Left ventricle myocardium superior (tissue), 1 donor: ENCODE results near the gene RGS3. TPM values are rescaled to one million over a fixed set of nuclear protein-coding genes. Genes with fewer than 3 reads are reported as not detected.
"Not testable (repeated sequence)": the region's sequence is repeated elsewhere in the genome, so short reads cannot be mapped to it uniquely, and the experiment has no call there.

Source experiments
- ATAC-seq: fragments of 200-7000 bp; cut with Tn5 transposase; one replicate; pipeline ENCODE4 v1.9.1; 2020; ENCODE audit warnings: mild to moderate bottlenecking, moderate library complexity
- DNase-seq: peaks from one replicate; pipeline ENCODE4 v3.0.0-alpha.2; 2020
- intact Hi-C: fragments of 100-400 bp; cut with micrococcal nuclease; formaldehyde crosslinking; loops from one replicate; pipeline ENCODE4 v1.11.0; 2022
- total RNA-seq: library from RNA; stranded (reverse); fragmentation: NEBNext Ultra II Directional; extraction: Animal tissue kit (Norgen Biotek cat#: 25700); gene quantifications from one replicate; pipeline ENCODE4 v1.2.1, GENCODE V29; 2021
- donor health status: DM: no; HTN: yes; CAD: no; lungs with severe emphysema.

The RGS3 gene
- total RNA-seq, 1 donor from 2014 or later = 115 TPM

DNA sequence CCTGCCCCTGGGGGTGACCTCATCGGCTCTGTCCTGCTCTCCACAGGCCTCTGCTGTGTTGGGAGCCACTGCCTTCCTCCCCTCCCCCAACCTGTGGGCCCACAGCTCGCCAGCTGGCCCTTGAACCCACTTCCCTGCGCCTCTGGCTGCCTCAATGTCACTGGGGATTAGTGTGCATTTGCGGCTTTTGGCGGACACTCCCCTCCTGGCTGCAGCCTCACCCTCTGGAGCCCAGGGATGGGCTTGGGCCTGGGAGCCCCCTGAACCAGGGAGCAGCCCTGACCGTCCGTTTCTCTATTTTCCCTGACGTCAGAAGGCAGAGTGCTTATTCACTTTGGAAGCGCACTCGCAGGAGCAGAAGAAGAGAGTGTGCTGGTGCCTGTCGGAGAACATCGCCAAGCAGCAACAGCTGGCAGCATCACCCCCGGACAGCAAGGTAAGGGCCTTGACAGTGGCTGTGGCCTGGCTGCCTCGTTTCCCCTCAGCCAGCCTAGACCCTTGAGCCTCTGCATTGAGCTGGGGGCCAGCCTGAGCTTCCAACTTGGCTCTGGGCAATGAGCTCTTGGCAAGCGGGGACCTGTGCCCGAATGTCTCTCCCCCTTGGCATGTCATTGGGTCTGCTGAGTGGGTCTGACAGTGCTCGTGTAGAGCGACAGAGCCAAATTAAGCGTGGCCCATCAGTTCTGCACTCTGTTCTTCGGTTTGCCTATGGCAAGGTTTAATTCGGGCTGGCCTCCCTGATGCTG lies 73.1 kb downstream of the RGS3 start:
- peak; percentile 90 for ATAC-seq
- peak; percentile 86 for DNase-seq
- intact Hi-C loops = no loop called here

DNA sequence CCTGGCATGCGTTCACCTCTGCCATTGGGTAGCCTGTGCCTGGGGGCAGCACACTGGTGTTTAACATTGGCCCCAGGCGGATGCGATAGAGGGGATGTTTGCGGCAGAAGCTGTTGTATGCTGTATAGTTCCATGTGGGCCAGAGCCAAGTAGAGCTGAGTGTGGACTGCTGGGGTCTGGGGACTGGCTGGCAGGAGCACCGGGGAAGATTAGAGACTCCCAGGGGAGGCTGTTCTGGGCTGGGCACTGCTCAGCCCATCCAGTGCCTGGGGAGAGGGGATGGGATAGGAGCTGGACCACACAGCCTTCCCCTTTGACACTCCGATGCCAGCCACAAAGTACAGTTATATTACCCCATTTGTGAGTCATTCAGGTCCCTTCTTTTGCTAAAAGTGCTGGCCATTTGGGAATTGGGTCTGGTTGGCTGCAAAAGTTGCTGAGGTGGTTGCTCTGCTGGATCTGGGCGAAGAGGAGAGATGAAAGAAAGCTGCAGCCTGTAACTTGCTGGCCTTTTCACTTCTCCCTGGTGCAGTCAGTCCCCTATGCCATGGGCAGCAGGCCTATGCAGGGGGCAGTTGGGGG lies 73.8 kb downstream of the RGS3 start:
- DNase-seq = no peak
- no peak for ATAC-seq
- intact Hi-C loops = no loop called here

DNA sequence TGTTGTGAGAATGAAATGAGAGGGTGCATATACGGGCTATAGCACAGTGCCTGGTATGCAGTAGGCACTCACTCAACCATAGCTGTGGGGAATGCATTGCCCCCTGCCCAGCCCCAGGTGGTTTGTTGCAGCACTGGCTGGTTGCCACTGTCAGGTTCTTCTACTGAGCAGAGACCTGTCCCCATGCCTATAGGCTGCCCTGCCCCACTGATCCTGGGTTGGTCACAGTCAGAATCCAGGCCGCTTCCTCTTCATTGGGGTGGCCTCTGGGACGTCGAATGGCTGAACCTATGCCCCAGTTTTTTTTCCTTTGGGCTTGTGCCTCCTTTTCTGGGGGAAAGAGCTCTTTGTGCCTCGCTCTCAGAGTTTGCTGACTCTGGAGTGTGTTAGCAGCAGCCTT lies 74.6 kb downstream of the RGS3 start:
- ATAC-seq (no peak), DNase-seq (no peak)
- intact Hi-C loops = no loop called here

DNA sequence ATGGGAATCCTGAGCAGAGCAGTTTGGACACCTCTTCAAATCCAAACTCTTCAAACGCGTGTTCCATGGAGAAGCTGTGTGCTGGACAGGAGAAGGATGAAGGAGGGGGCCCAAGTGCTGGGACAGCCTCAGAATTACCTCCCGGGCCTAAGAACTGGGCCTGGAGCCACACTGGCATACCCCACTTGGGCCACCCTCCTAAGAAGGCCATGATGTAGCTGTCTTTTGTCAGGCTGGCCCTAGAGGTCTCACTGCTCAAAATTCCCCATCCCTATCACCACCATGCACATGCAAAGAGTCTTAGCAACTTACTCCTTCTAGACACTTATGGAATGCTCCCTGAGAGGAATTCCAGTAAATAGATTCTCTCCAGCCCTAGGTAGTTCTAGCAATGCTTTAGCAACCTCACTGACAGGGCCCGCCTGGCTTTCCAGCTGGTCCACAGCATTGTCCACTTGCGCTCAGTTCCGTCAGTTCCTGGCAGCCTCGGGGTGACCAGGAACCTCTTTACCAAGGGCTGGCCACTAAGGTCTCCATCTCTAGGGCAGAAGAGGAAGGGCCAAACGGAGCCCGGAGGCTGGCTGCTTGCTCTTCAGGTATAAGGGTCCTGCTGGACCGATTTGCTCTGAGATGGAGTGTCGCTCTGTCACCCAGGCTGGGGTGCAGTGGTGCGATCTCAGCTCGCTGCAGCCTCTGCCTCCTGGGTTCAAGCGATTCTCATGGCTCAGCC lies 75.3 kb downstream of the RGS3 start:
- DNase-seq (no peak), ATAC-seq (no peak)
- intact Hi-C loops = no loop called here

DNA sequence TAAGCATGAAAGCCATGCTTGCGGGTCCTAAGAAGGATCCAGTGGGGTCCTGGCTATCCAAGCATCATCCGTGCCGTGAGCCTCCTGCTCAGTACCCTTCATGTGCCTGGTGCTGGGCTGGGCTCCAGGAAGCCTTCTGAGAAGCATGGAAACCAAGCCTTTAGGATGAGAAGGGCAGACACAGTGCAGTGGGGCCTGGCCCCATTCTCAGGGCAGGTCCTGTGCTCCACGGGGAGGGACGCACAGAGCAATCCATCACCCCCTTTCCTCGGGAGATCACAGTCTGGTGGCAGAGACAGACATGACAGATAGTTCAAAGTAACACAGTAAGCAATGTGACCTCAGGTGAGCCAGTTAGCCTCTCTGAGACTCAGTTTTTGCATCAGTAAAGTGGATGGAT lies 76.9 kb downstream of the RGS3 start:
- ATAC-seq = no peak
- intact Hi-C loops = no loop called here
- no peak for DNase-seq

DNA sequence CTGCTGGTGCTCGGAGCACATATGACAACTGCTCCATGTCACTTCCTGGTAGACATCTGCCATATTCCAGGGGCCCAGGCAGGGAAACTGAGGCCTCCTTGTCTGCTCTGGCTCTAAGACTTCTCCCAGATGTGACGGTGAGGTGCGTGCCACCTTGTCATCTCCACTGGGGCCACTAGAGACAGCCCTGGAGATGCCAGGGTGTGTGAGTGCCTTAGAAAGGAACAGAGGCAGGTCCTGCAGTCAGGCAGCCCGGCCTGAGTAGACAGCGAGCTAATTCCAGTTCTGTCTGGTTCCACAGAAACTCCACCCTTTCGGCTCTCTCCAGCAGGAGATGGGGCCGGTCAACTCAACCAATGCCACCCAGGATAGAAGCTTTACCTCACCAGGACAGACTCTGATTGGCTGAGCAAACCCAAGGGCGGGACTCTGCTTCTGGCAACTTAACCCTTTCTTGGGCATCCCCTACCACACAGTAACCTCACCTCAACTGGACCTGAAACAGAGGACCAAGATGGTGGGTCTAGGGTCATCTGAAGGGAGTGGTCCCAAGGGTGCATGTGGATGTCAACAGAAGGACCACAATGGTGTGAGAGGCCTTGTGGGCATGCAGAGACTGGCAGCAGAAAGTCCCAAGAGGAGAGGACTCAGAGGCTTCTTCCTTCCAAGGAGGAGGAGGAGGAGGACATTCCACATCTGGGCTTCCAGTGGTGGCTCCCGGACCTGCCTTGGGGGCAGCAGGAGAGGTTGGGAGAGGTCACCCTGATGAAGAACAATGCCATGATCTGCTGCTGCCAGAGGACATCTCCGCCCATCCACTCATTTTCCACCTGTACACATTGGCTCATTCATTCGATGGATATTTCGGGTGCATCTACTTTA lies 77.7 kb downstream of the RGS3 start:
- intact Hi-C loops = no loop called here
- ATAC-seq = no peak

DNA sequence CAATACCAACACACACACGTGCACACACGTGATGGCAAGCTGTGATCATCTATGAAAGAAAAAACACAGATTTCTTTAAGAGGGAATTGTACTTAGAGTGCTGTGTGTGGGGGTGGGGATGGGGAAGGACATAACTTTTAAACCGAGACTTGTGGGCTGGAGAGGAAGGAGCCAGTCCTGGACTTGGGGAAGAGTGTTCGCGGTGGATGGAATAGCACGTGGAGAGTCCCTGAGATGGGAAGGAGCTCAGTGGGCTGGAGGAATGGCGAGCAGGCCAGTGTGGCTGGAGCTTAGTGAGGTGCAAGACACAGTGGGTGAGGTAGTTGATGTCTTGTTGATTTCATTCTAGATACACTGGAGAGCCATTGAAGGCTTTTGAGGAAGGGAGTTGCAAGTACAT lies 78.5 kb downstream of the RGS3 start:
- ATAC-seq (no peak), DNase-seq (no peak)
- intact Hi-C loops = no loop called here

More for the DNA sequence above, 77.7 kb downstream of the RGS3 start:
- no peak for DNase-seq

DNA sequence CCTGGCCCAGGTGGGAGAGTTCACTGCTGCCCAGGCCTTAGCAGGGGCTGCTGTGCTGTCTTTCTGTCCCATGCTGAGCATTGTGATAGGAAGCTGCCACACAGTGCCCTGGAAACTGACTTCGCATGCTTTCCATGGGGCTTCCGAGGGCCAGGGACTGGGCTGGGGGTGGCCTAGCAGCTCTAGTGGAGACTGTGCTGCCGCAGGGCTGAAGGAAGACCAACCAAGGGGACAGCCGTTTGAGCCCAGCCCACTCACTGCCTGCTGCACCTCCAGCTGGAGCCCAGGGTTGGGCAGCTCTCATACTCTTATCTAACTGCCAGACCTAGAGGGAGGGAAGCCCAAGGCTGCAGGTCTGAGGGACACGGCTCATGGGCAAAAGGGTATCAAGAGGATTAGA lies 79.2 kb downstream of the RGS3 start:
- ATAC-seq (peak; percentile 58), DNase-seq (peak; percentile 45)
- intact Hi-C loops = no loop called here

DNA sequence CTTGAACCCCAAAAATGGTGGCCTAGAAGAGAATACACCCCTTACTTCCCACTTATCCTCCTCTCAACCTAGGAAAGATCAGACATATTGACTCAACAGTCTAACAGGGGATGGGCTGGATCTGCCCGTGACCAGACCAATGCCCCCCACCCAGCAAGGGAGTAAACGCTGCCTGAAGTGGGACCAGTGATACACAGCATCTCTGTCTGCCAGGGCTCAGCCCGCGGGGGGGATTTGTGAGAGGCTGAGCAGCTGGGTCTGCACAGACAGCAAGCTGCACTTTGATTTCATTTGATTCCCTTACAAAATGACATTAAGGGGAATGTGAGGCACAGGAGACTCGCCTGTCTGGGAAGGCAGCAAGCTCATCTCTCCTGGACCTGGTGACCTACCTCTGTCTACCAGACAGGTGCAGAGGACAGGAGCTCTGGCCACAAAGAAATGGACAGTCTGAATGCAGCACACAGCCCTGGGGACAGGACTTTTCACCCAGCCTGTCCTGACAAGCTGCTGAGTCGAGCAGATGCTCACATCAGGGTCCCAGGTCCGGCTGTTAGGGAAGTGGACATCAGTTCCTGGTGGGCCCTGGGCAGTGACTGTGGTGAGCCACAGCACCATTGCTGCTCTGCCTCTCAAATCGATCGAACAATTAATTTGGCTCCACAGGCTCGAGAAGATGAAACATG lies 79.9 kb downstream of the RGS3 start:
- intact Hi-C loops = no loop called here

DNA sequence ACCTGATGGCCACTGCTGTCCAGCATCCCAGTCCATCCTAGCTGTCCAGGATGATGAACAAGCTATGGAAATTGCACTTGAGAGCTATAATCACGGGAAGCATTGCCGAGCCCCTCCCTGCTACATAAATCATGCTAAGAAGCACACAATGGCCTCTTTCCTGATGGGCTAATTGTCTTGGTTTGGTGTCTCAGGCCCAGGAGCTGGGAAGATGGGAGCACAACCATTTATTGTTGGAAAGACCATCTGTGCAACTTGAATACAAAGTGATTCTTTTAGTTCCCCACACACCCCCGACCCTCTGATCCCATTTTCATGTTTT lies 80.4 kb downstream of the RGS3 start:
- ATAC-seq = no peak
- DNase-seq = no peak
- intact Hi-C loops = no loop called here

More for the DNA sequence above, 79.9 kb downstream of the RGS3 start:
- ATAC-seq = no peak
- no peak for DNase-seq

DNA sequence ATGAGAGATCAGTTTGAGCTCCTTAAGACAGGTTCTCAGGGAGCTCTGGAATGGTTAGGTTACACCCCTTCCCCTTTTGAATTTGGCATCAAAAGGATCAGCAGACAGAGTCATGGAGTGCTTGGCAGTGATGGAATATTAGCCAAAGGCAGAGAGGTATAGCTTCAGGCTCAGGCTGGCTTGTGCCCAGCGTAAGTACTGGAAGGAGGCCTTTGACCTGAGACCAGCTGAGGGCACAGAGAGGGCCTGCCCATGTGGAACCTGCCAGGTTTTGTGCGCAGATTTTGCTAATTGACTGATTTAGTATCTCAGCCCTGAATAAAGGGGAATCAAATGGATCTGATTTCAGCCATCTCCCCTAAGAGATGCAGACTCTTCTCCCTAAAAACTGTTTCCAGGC lies 81.5 kb downstream of the RGS3 start:
- intact Hi-C loops = no loop called here
- DNase-seq (no peak), ATAC-seq (no peak)

DNA sequence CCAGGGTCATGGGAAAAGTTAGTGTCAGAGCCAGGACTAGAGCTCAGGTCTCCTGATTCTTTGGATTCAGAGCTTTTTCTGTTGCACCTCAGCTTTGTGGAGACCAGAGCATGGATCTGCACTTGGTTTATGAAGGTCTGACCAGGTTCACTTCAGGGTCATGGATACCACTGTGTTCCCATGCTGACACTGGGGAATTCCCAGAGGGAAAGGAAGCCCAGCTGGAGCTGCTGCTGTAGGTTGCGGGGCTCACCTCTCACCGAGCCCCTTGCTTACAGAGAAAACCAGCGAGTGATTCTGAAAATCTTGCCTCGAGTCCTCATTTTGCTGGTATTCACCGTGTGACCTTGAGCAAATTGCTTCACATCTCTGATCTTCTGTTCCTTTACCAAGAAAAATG lies 83.0 kb downstream of the RGS3 start:
- DNase-seq = no peak
- intact Hi-C loops = no loop called here

DNA sequence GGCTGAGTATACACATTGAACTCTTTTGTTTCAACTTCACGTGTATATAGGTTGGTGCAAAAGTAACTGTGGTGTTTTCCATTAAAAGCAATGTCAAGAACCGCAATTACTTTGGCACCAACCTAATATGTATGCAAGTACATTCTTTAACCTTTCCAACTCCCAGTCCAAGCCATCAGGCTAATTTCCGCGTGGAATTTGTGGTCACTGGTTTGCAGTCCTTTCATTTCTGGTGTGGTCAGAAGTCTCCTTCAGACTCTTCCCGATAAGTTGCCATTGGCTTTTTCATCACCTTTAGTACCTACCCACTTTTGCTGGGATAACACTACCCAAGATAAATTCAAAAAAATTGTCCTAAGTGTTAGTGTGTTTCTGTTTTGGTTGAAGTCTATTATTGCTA lies 84.0 kb downstream of the RGS3 start:
- no peak for ATAC-seq
- intact Hi-C loops = no loop called here

More for the DNA sequence above, 83.0 kb downstream of the RGS3 start:
- ATAC-seq = no peak

DNA sequence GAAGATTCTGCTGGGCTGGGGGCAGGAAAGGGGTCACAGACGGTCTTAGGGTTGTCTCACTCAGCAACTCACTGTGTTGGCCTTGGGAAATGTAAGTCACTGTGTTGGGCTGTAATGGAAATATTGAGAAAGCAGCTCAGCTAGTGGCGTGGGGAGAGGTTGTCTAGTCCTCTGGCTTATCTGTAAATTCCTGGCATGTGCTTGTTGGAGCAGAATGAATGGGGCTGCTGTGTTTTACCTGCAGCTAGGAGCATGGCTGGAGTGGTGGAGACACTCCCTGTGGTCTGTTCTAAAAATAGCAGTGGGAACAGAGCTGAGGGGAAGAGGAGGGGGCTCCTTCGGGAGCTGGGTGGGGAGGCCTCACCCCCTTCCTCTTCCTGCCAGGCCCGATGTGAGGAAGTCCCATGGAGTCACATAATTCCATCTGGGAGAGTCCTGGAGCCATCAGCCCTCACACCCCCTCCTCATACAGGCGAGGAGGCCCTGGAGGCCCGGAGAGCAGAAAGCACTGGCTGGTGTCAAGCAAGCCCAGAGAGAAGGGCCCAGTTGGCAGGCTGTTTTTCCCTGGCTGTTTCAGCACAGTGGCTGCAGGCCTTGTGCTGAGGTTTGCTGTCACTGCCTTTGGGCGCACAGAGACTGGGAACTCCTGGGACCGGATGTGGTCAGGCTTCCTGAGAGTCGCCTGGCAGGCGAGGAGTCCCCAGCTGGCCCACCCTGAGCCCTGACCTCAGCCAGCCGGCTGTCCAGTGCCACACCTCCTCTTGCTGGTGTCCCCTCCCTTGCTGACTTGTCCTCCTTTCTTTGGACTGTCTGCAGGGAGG lies 84.9 kb downstream of the RGS3 start:
- intact Hi-C loops = no loop called here
- ATAC-seq (peak; percentile 93), DNase-seq (peak; percentile 80)

More for the DNA sequence above, 84.0 kb downstream of the RGS3 start:
- DNase-seq = no peak

DNA sequence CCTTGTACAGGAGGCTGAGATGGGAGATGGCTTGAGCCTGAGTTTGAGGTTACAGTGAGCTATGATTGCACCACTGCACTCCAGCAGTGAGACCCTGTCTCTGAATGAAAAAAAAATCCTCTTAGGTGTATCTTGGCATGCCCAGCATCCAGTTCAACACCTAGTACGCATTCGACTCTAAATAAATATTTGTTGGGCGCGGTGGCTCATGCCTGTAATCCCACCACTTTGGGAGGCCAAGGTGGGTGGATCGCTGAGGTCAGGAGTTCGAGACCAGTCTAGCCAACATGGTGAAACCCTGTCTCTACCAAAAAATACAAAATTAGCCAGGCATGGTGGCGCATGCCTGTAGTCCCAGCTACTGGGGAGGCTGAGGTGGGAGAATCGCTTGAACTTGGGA lies 86.4 kb downstream of the RGS3 start:
- DNase-seq, intact Hi-C loops, ATAC-seq: not testable (repeated sequence)

DNA sequence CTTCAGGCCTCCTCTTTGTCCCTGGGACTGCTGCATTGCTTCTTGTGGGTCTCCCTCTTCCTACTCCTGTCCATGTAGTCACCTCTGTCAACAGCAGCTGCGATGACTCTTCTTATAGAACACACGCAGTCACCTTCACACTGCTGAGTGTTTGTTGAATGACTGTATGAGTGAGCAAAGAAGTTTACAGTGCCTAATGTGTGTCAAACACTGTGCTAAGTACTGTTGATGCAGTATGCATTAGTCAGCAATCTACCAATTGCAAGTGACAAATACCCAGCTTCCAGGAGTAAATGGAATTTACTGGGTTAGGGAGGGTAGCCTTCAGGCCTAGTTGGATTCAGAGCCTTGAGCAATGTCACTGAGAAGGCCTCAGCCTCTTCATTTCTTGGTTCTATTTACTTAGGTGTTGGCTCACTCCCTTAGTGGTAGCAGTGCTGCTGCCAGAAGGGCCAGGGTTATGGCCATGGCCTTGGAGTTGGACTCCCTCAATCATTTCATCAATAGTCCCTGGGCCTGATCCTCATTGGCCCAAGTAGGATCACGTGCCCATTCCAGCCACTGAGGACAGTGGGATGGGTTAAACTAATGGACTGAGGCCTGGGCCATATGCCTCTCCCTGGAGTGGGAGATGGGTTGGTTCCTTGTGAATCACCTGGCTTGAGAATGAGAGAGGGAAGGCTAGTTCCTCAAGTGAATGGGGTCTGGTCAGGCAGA lies 93.5 kb downstream of the RGS3 start:
- intact Hi-C loops = no loop called here

DNA sequence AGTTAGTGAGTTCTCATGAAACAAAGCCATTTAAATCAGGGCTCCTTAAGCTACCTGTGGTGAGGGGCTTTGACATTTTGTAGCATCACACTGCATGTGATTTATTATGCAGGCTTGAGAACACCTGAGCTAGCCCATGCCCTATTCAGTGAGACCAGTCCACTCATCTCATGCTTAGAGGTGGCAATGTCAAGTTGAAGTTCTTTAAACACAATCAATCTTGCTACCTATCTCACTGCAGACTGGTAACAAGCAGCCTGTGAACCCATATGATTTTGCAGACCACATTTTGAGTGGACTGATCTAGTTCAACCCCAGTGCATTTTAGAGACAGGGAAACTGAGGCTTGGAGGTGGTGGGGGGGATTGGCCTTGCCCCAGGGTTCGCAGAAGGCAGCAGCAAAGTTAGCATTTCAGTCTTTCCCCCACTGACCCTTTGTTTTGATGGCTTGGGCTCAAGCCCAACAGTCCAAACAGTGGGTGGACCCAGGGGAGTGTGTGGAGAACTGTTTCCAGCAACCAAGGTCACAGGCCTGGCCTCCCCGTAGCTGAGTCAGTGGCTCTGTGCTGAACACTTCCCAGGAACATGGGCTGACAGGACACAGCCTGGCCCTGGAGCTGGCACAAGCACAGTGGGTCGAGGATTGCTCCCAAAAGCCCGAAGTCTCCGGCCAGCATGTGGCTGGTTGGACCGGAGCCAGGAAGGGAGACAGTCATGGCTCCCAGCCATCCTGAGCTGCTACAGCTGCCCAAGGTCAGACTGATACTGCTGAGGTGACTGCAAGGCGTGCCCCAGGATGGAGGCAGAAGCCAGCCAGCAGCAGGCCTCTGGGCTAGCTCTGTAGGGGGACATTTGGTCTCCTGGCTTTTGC lies 95.3 kb downstream of the RGS3 start:
- ATAC-seq (peak; percentile 97), DNase-seq (peak; percentile 92)
- intact Hi-C loops = no loop called here

More for the DNA sequence above, 93.5 kb downstream of the RGS3 start:
- ATAC-seq (no peak), DNase-seq (no peak)
